GM06990 (cell line): Measurements from ENCODE around the gene HELT.

Experiments
- DNase-seq: peaks from one replicate; pipeline ENCODE4 v3.0.0-alpha.2; 2011; ENCODE audit not compliant: insufficient read length; ENCODE audit errors: extremely low read depth
- H3K27me3 ChIP-seq: replicated peaks from 2 replicates; pipeline ENCODE4 v1.6.0; 2011; ENCODE audit warnings: low read length; ENCODE audit not compliant: control insufficient read depth, insufficient read depth
- H3K36me3 ChIP-seq: 2 replicates; pipeline ENCODE4 v1.5.1; 2011; ENCODE audit warnings: low read length; ENCODE audit not compliant: control insufficient read depth, insufficient read depth
- H3K4me3 ChIP-seq: replicated peaks from 2 replicates; pipeline ENCODE4 v1.5.1; 2011; ENCODE audit warnings: low read depth, mild to moderate bottlenecking, control low read depth, low read length
- TF ChIP-seq, protein P1 (sequence below): IDR thresholded peaks from 2 replicates; pipeline ENCODE4 v1.5.1; 2011; ENCODE audit warnings: low read length, control low read depth, mild to moderate bottlenecking, inconsistent platforms; ENCODE audit not compliant: insufficient read depth, poor library complexity, severe bottlenecking

Gene HELT

GRCh38 chr4:184978211-184978610, 40.1 kb upstream of the HELT start:
- H3K4me3 ChIP-seq, result no peak overlapping the region
- DNase-seq, result no peak
- no peaks in the 10 kb centered on the region for H3K36me3 ChIP-seq
- H3K27me3 ChIP-seq, result no peaks in the 10 kb centered on the region; the same call in 1 of the 2 replicates
- TF ChIP-seq, protein P1, sequence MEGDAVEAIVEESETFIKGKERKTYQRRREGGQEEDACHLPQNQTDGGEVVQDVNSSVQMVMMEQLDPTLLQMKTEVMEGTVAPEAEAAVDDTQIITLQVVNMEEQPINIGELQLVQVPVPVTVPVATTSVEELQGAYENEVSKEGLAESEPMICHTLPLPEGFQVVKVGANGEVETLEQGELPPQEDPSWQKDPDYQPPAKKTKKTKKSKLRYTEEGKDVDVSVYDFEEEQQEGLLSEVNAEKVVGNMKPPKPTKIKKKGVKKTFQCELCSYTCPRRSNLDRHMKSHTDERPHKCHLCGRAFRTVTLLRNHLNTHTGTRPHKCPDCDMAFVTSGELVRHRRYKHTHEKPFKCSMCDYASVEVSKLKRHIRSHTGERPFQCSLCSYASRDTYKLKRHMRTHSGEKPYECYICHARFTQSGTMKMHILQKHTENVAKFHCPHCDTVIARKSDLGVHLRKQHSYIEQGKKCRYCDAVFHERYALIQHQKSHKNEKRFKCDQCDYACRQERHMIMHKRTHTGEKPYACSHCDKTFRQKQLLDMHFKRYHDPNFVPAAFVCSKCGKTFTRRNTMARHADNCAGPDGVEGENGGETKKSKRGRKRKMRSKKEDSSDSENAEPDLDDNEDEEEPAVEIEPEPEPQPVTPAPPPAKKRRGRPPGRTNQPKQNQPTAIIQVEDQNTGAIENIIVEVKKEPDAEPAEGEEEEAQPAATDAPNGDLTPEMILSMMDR, result no peak

DNA sequence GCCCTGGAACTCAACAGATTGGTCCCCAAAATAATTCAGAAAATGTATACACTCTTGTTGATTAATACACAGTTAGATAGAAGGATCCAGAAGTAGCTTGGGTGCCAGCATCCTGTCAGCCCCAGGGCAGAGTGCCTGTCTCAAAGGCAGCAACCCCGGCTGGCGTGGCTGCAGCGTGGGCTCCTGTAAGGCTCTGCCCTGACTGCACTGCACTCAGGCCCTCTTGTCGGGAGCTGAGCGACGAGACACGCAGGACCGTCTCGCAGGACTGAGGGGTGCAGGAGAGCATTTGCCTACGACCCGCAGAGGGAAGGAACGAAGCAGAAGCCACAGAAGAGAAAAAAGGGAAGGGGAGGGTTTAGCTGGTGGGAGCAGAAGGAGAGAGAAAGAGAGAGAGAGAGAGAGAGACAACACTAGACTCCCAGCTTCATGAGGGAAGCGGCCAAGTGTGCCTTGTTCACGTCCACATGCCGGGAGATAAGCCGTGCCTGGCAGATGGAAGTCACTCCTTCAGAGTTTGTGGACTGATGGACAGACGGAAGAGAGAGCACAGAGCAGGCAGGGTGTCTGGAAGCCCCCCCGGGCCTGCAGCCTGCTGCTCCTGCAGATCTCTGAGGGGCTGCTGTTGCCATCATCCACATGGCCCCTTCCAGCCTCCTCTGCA, 38.7 kb upstream of the HELT start:
- H3K27me3 ChIP-seq, result no peaks in the 10 kb centered on the region; the same call in 1 of the 2 replicates
- DNase-seq, result no peak
- TF ChIP-seq, protein P1, result no peak
- H3K36me3 ChIP-seq, result no peaks in the 10 kb centered on the region
- H3K4me3 ChIP-seq, result no peak overlapping the region

DNA sequence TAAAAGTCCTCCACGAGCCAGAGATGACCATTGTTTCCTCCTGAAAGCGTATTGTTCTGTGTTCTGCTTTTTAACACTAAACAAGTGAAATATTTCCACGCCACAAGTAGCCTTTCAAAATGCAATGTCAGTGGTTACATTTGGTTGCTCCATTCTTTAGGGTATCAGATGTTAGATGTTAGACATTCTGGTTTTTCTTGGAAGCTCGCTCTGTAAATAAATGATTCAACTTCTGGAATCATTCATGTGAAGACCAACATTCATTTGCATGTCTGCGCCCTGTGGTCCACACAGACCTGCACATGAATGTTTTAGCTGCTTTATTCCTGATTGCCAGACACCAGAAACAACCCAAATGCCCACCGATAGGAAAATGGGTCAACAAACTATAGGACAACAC, 38.0 kb upstream of the HELT start:
- TF ChIP-seq, protein P1, result no peak
- no peaks in the 10 kb centered on the region; the same call in 1 of the 2 replicates for H3K27me3 ChIP-seq

GRCh38 chr4:184983672-184984356, 34.5 kb upstream of the HELT start:
- Histone ChIP-seq H3K36me3 (no peaks in the 10 kb centered on the region), H3K27me3 (peaks cover 2% of the 10 kb centered on the region), H3K4me3 (peak overlapping the region; percentile 8)
- TF ChIP-seq, protein P1, result peak; percentile 58
- DNase-seq, result peak; percentile 70

More for the DNA sequence above, 38.0 kb upstream of the HELT start:
- H3K36me3 ChIP-seq, result no peaks in the 10 kb centered on the region
- H3K4me3 ChIP-seq, result no peak overlapping the region
- no peak for DNase-seq

- no peak for DNase-seq
- H3K27me3 ChIP-seq, result peaks cover 2% of the 10 kb centered on the region
- TF ChIP-seq, protein P1, result no peak
- no peak overlapping the region for H3K4me3 ChIP-seq
- H3K36me3 ChIP-seq, result no peaks in the 10 kb centered on the region
Measured at GRCh38 chr4:184987493-184988031, 30.7 kb upstream of the HELT start.
